Parathyroid adenoma (tissue), 2 donors: ENCODE measurements around the gene ANO4.
"Not testable (repeated sequence)": the region's sequence is repeated elsewhere in the genome, so short reads cannot be mapped to it uniquely, and the experiment has no call there.

Source experiments
- H2AFZ ChIP-seq: fragments of 300-600 bp; sonication (generic); one replicate; pipeline ENCODE4 v1.7.0; 2017; ENCODE audit warnings: antibody characterized with exemption, mild to moderate bottlenecking
- H3K27ac ChIP-seq: fragments of 300-600 bp; sonication (generic); one replicate; pipeline ENCODE4 v1.7.0; 2017
- H3K27me3 ChIP-seq: fragments of 300-600 bp; sonication (generic); one replicate; pipeline ENCODE4 v1.7.0; 2017; ENCODE audit warnings: low read length; ENCODE audit not compliant: control insufficient read depth, insufficient read depth
- H3K36me3 ChIP-seq: fragments of 300-600 bp; sonication (generic); one replicate; pipeline ENCODE4 v1.7.0; 2017; ENCODE audit warnings: low read length; ENCODE audit not compliant: control insufficient read depth, insufficient read depth
- H3K4me1 ChIP-seq: fragments of 300-600 bp; sonication (generic); one replicate; pipeline ENCODE4 v1.7.0; 2017; ENCODE audit warnings: control low read depth
- H3K4me2 ChIP-seq: fragments of 300-600 bp; sonication (generic); one replicate; pipeline ENCODE4 v1.7.0; 2017; ENCODE audit warnings: low read length
- H3K4me3 ChIP-seq: fragments of 300-600 bp; sonication (generic); one replicate; pipeline ENCODE4 v1.7.0; 2017; ENCODE audit warnings: low read depth, low read length
- H3K79me2 ChIP-seq: fragments of 300-600 bp; sonication (generic); one replicate; pipeline ENCODE4 v1.7.0; 2017; ENCODE audit warnings: control low read depth
- H3K9ac ChIP-seq: fragments of 300-600 bp; sonication (generic); one replicate; pipeline ENCODE4 v1.7.0; 2017; ENCODE audit warnings: mild to moderate bottlenecking
- H3K9me3 ChIP-seq: fragments of 300-600 bp; sonication (generic); one replicate; pipeline ENCODE4 v1.7.0; 2017; ENCODE audit warnings: low read length; ENCODE audit not compliant: control insufficient read depth
- CTCF ChIP-seq: fragments of 300-600 bp; sonication (generic); IDR thresholded peaks from one replicate; pipeline ENCODE4 v1.7.0; 2017; ENCODE audit warnings: antibody characterized with exemption, mild to moderate bottlenecking
- donor health status: primary hyperparathyroidism.

The ANO4 gene

GRCh38 chr12:101086490-101087135 lies 292.0 kb downstream of the ANO4 start:
- no peaks in the 10 kb centered on the region for H3K36me3 ChIP-seq
- no peak overlapping the region for H2AFZ ChIP-seq
- H3K27ac ChIP-seq: no peak overlapping the region
- H3K9ac ChIP-seq: no peak overlapping the region
- no peak for TF ChIP-seq CTCF
- H3K4me3 ChIP-seq: no peak overlapping the region
- no peaks in the 10 kb centered on the region for H3K4me1 ChIP-seq
- H3K79me2 ChIP-seq: no peaks in the 10 kb centered on the region
- H3K4me2 ChIP-seq: peak overlapping the region; percentile 33
- H3K27me3 ChIP-seq: peaks cover 6% of the 10 kb centered on the region
- H3K9me3 ChIP-seq: no peaks in the 10 kb centered on the region

- no peak overlapping the region for H3K27ac ChIP-seq
- no peaks in the 10 kb centered on the region for H3K36me3 ChIP-seq
- H3K4me1 ChIP-seq: no peaks in the 10 kb centered on the region
- no peak overlapping the region for H3K4me2 ChIP-seq
- H3K9ac ChIP-seq: no peak overlapping the region
- no peak for TF ChIP-seq CTCF
- no peak overlapping the region for H3K4me3 ChIP-seq
- no peak overlapping the region for H2AFZ ChIP-seq
- no peaks in the 10 kb centered on the region for H3K9me3 ChIP-seq
- H3K79me2 ChIP-seq: no peaks in the 10 kb centered on the region
- peaks cover 6% of the 10 kb centered on the region for H3K27me3 ChIP-seq
Observed at GRCh38 chr12:101087920-101088319, 293.3 kb downstream of the ANO4 start.

GRCh38 chr12:101089271-101089670 lies 294.7 kb downstream of the ANO4 start:
- H2AFZ ChIP-seq: no peak overlapping the region
- peaks cover 6% of the 10 kb centered on the region for H3K27me3 ChIP-seq
- no peaks in the 10 kb centered on the region for H3K79me2 ChIP-seq
- H3K4me1 ChIP-seq: no peaks in the 10 kb centered on the region
- TF ChIP-seq CTCF: no peak
- no peak overlapping the region for H3K9ac ChIP-seq
- no peak overlapping the region for H3K4me2 ChIP-seq
- no peaks in the 10 kb centered on the region for H3K36me3 ChIP-seq
- no peaks in the 10 kb centered on the region for H3K9me3 ChIP-seq
- no peak overlapping the region for H3K4me3 ChIP-seq
- H3K27ac ChIP-seq: no peak overlapping the region

DNA sequence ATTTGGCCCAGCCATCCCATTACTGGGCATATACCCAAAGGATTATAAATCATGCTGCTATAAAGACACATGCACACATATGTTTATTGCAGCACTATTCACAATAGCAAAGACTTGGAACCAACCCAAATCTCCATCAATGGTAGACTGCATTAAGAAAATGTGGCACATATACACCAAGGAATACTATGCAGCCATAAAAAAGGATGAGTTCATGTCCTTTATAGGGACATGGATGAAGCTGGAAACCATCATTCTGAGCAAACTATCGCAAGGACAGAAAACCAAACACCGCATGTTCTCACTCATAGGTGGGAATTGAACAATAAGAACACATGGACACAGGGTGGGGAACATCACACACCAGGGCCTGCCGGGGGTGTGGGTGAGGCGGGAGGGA lies 295.6 kb downstream of the ANO4 start:
- not testable (repeated sequence) for H3K36me3 ChIP-seq, H2AFZ ChIP-seq, H3K79me2 ChIP-seq, H3K4me3 ChIP-seq, H3K9ac ChIP-seq, H3K9me3 ChIP-seq, H3K27ac ChIP-seq, H3K4me1 ChIP-seq, H3K27me3 ChIP-seq, H3K4me2 ChIP-seq

- no peak for TF ChIP-seq CTCF
- H3K4me2 ChIP-seq: no peak overlapping the region
- no peak overlapping the region for H3K4me3 ChIP-seq
- H2AFZ ChIP-seq: no peak overlapping the region
- no peaks in the 10 kb centered on the region for H3K36me3 ChIP-seq
- H3K79me2 ChIP-seq: no peaks in the 10 kb centered on the region
- H3K27ac ChIP-seq: no peak overlapping the region
- H3K9ac ChIP-seq: no peak overlapping the region
- H3K4me1 ChIP-seq: no peaks in the 10 kb centered on the region
- no peaks in the 10 kb centered on the region for H3K27me3 ChIP-seq
- H3K9me3 ChIP-seq: no peaks in the 10 kb centered on the region
Observed at GRCh38 chr12:101097829-101098580, 303.4 kb downstream of the ANO4 start.
